Measurements from ENCODE around the gene ZBTB40. TPM values are rescaled to one million over a fixed set of nuclear protein-coding genes. Genes with fewer than 3 reads are reported as not detected.

Gene ZBTB40
- polyA plus RNA-seq, 2 donors = 3.7 to 5.3 TPM

GRCh38 chr1:22507587-22507986, 55.9 kb downstream of the ZBTB40 start:
- no peak overlapping the region for H3K27ac ChIP-seq (ENCODE audit: low read depth in 2 of 2, low read length in 1 of 2)
- 91 to 95% methylated on average over 10 of the region's 10 CpGs for WGBS, 2 donors
- H3K4me3 ChIP-seq (ENCODE audit: low read depth in 1 of 2, low read length in 2 of 2) = no peak overlapping the region
- H3K27me3 ChIP-seq (ENCODE audit: control insufficient read depth in 1 of 2, insufficient read depth in 2 of 2, low read length in 2 of 2) = no peaks in the 10 kb centered on the region
- H3K9me3 ChIP-seq (ENCODE audit: control insufficient read depth in 2 of 2, insufficient read depth in 1 of 2, low read depth in 1 of 2, low read length in 1 of 2) = no peaks in the 10 kb centered on the region
- peaks cover 18 to 24% of the 10 kb centered on the region in 2 donors for H3K36me3 ChIP-seq (ENCODE audit: control insufficient read depth in 2 of 2, insufficient read depth in 2 of 2, low read length in 1 of 2)
- H3K4me1 ChIP-seq (ENCODE audit: control insufficient read depth in 2 of 2, insufficient read depth in 2 of 2, low read length in 1 of 2) = no peaks in the 10 kb centered on the region

- H3K9me3 ChIP-seq (ENCODE audit: control insufficient read depth in 2 of 2, insufficient read depth in 1 of 2, low read depth in 1 of 2, low read length in 1 of 2) = no peaks in the 10 kb centered on the region
- no peak overlapping the region for H3K4me3 ChIP-seq (ENCODE audit: low read depth in 1 of 2, low read length in 2 of 2)
- no peak overlapping the region for H3K27ac ChIP-seq (ENCODE audit: low read depth in 2 of 2, low read length in 1 of 2)
- no peaks in the 10 kb centered on the region for H3K27me3 ChIP-seq (ENCODE audit: control insufficient read depth in 1 of 2, insufficient read depth in 2 of 2, low read length in 2 of 2)
- H3K4me1 ChIP-seq (ENCODE audit: control insufficient read depth in 2 of 2, insufficient read depth in 2 of 2, low read length in 1 of 2) = no peaks in the 10 kb centered on the region
- WGBS, 2 donors = 73 to 83% methylated on average over 5 of the region's 5 CpGs
- H3K36me3 ChIP-seq (ENCODE audit: control insufficient read depth in 2 of 2, insufficient read depth in 2 of 2, low read length in 1 of 2) = peaks cover 24 to 28% of the 10 kb centered on the region in 2 donors
Measured at GRCh38 chr1:22508329-22508728, 56.7 kb downstream of the ZBTB40 start.

GRCh38 chr1:22508991-22509390, 57.3 kb downstream of the ZBTB40 start:
- 65 to 68% methylated on average over 3 of the region's 3 CpGs for WGBS, 2 donors
- H3K4me1 ChIP-seq (ENCODE audit: control insufficient read depth in 2 of 2, insufficient read depth in 2 of 2, low read length in 1 of 2) = no peaks in the 10 kb centered on the region
- no peaks in the 10 kb centered on the region for H3K27me3 ChIP-seq (ENCODE audit: control insufficient read depth in 1 of 2, insufficient read depth in 2 of 2, low read length in 2 of 2)
- H3K27ac ChIP-seq (ENCODE audit: low read depth in 2 of 2, low read length in 1 of 2) = no peak overlapping the region
- no peaks in the 10 kb centered on the region for H3K9me3 ChIP-seq (ENCODE audit: control insufficient read depth in 2 of 2, insufficient read depth in 1 of 2, low read depth in 1 of 2, low read length in 1 of 2)
- H3K4me3 ChIP-seq (ENCODE audit: low read depth in 1 of 2, low read length in 2 of 2) = no peak overlapping the region
- peaks cover 24 to 31% of the 10 kb centered on the region in 2 donors for H3K36me3 ChIP-seq (ENCODE audit: control insufficient read depth in 2 of 2, insufficient read depth in 2 of 2, low read length in 1 of 2)

- Histone ChIP-seq H3K36me3 (ENCODE audit: control insufficient read depth in 2 of 2, insufficient read depth in 2 of 2, low read length in 1 of 2) (peaks cover 24 to 31% of the 10 kb centered on the region in 2 donors), H3K9me3 (ENCODE audit: control insufficient read depth in 2 of 2, insufficient read depth in 1 of 2, low read depth in 1 of 2, low read length in 1 of 2) (no peaks in the 10 kb centered on the region), H3K27ac (ENCODE audit: low read depth in 2 of 2, low read length in 1 of 2) (no peak overlapping the region), H3K27me3 (ENCODE audit: control insufficient read depth in 1 of 2, insufficient read depth in 2 of 2, low read length in 2 of 2) (no peaks in the 10 kb centered on the region), H3K4me1 (ENCODE audit: control insufficient read depth in 2 of 2, insufficient read depth in 2 of 2, low read length in 1 of 2) (no peaks in the 10 kb centered on the region), H3K4me3 (ENCODE audit: low read depth in 1 of 2, low read length in 2 of 2) (no peak overlapping the region)
Measured at GRCh38 chr1:22509815-22510214, 58.2 kb downstream of the ZBTB40 start.

- Histone ChIP-seq H3K4me1 (ENCODE audit: control insufficient read depth in 2 of 2, insufficient read depth in 2 of 2, low read length in 1 of 2) (no peaks in the 10 kb centered on the region), H3K4me3 (ENCODE audit: low read depth in 1 of 2, low read length in 2 of 2) (no peak overlapping the region), H3K27me3 (ENCODE audit: control insufficient read depth in 1 of 2, insufficient read depth in 2 of 2, low read length in 2 of 2) (no peaks in the 10 kb centered on the region), H3K9me3 (ENCODE audit: control insufficient read depth in 2 of 2, insufficient read depth in 1 of 2, low read depth in 1 of 2, low read length in 1 of 2) (no peaks in the 10 kb centered on the region), H3K27ac (ENCODE audit: low read depth in 2 of 2, low read length in 1 of 2) (no peak overlapping the region), H3K36me3 (ENCODE audit: control insufficient read depth in 2 of 2, insufficient read depth in 2 of 2, low read length in 1 of 2) (peaks cover 25 to 41% of the 10 kb centered on the region in 2 donors)
- 91 to 96% methylated on average over 9 of the region's 9 CpGs for WGBS, 2 donors
Measured at GRCh38 chr1:22512873-22513272, 61.2 kb downstream of the ZBTB40 start.

GRCh38 chr1:22516906-22517571, 65.4 kb downstream of the ZBTB40 start:
- no peaks in the 10 kb centered on the region for H3K9me3 ChIP-seq (ENCODE audit: control insufficient read depth in 2 of 2, insufficient read depth in 1 of 2, low read depth in 1 of 2, low read length in 1 of 2)
- 96% methylated on average over 16 of the region's 16 CpGs for WGBS, 2 donors
- no peaks in the 10 kb centered on the region for H3K4me1 ChIP-seq (ENCODE audit: control insufficient read depth in 2 of 2, insufficient read depth in 2 of 2, low read length in 1 of 2)
- H3K27ac ChIP-seq (ENCODE audit: low read depth in 2 of 2, low read length in 1 of 2) = no peak overlapping the region
- H3K4me3 ChIP-seq (ENCODE audit: low read depth in 1 of 2, low read length in 2 of 2) = no peak overlapping the region
- no peaks in the 10 kb centered on the region for H3K27me3 ChIP-seq (ENCODE audit: control insufficient read depth in 1 of 2, insufficient read depth in 2 of 2, low read length in 2 of 2)
- peaks cover 40 to 55% of the 10 kb centered on the region in 2 donors for H3K36me3 ChIP-seq (ENCODE audit: control insufficient read depth in 2 of 2, insufficient read depth in 2 of 2, low read length in 1 of 2)

- WGBS, 2 donors = 78 to 83% methylated on average over 7 of the region's 7 CpGs
Measured at GRCh38 chr1:22517956-22518355, 66.3 kb downstream of the ZBTB40 start.

GRCh38 chr1:22518379-22518778, 66.7 kb downstream of the ZBTB40 start:
- H3K4me3 ChIP-seq (ENCODE audit: low read depth in 1 of 2, low read length in 2 of 2) = no peak overlapping the region
- no peaks in the 10 kb centered on the region for H3K4me1 ChIP-seq (ENCODE audit: control insufficient read depth in 2 of 2, insufficient read depth in 2 of 2, low read length in 1 of 2)
- H3K27ac ChIP-seq (ENCODE audit: low read depth in 2 of 2, low read length in 1 of 2) = no peak overlapping the region
- peaks cover 35 to 52% of the 10 kb centered on the region in 2 donors for H3K36me3 ChIP-seq (ENCODE audit: control insufficient read depth in 2 of 2, insufficient read depth in 2 of 2, low read length in 1 of 2)
- H3K27me3 ChIP-seq (ENCODE audit: control insufficient read depth in 1 of 2, insufficient read depth in 2 of 2, low read length in 2 of 2) = no peaks in the 10 kb centered on the region
- no peaks in the 10 kb centered on the region for H3K9me3 ChIP-seq (ENCODE audit: control insufficient read depth in 2 of 2, insufficient read depth in 1 of 2, low read depth in 1 of 2, low read length in 1 of 2)
- WGBS, 2 donors = 77 to 78% methylated on average over 3 of the region's 3 CpGs

More at GRCh38 chr1:22517956-22518355, 66.3 kb downstream of the ZBTB40 start:
- Histone ChIP-seq H3K4me1 (ENCODE audit: control insufficient read depth in 2 of 2, insufficient read depth in 2 of 2, low read length in 1 of 2) (no peaks in the 10 kb centered on the region), H3K27me3 (ENCODE audit: control insufficient read depth in 1 of 2, insufficient read depth in 2 of 2, low read length in 2 of 2) (no peaks in the 10 kb centered on the region), H3K27ac (ENCODE audit: low read depth in 2 of 2, low read length in 1 of 2) (no peak overlapping the region), H3K4me3 (ENCODE audit: low read depth in 1 of 2, low read length in 2 of 2) (no peak overlapping the region), H3K9me3 (ENCODE audit: control insufficient read depth in 2 of 2, insufficient read depth in 1 of 2, low read depth in 1 of 2, low read length in 1 of 2) (no peaks in the 10 kb centered on the region), H3K36me3 (ENCODE audit: control insufficient read depth in 2 of 2, insufficient read depth in 2 of 2, low read length in 1 of 2) (peaks cover 37 to 52% of the 10 kb centered on the region in 2 donors)

- H3K4me1 ChIP-seq (ENCODE audit: control insufficient read depth in 2 of 2, insufficient read depth in 2 of 2, low read length in 1 of 2) = no peaks in the 10 kb centered on the region
- 83 to 96% methylated on average over 9 of the region's 9 CpGs for WGBS, 2 donors
- H3K36me3 ChIP-seq (ENCODE audit: control insufficient read depth in 2 of 2, insufficient read depth in 2 of 2, low read length in 1 of 2) = peaks cover 35 to 64% of the 10 kb centered on the region in 2 donors
- H3K4me3 ChIP-seq (ENCODE audit: low read depth in 1 of 2, low read length in 2 of 2) = no peak overlapping the region
- H3K27ac ChIP-seq (ENCODE audit: low read depth in 2 of 2, low read length in 1 of 2) = no peak overlapping the region
- no peaks in the 10 kb centered on the region for H3K27me3 ChIP-seq (ENCODE audit: control insufficient read depth in 1 of 2, insufficient read depth in 2 of 2, low read length in 2 of 2)
- no peaks in the 10 kb centered on the region for H3K9me3 ChIP-seq (ENCODE audit: control insufficient read depth in 2 of 2, insufficient read depth in 1 of 2, low read depth in 1 of 2, low read length in 1 of 2)
Measured at GRCh38 chr1:22520871-22521270, 69.2 kb downstream of the ZBTB40 start.

- Histone ChIP-seq H3K4me3 (ENCODE audit: low read depth in 1 of 2, low read length in 2 of 2) (no peak overlapping the region), H3K27me3 (ENCODE audit: control insufficient read depth in 1 of 2, insufficient read depth in 2 of 2, low read length in 2 of 2) (no peaks in the 10 kb centered on the region), H3K4me1 (ENCODE audit: control insufficient read depth in 2 of 2, insufficient read depth in 2 of 2, low read length in 1 of 2) (no peaks in the 10 kb centered on the region), H3K36me3 (ENCODE audit: control insufficient read depth in 2 of 2, insufficient read depth in 2 of 2, low read length in 1 of 2) (peaks cover 41 to 64% of the 10 kb centered on the region in 2 donors), H3K27ac (ENCODE audit: low read depth in 2 of 2, low read length in 1 of 2) (no peak overlapping the region), H3K9me3 (ENCODE audit: control insufficient read depth in 2 of 2, insufficient read depth in 1 of 2, low read depth in 1 of 2, low read length in 1 of 2) (no peaks in the 10 kb centered on the region)
- 86 to 96% methylated on average over 4 of the region's 4 CpGs for WGBS, 2 donors
Measured at GRCh38 chr1:22521692-22522091, 70.0 kb downstream of the ZBTB40 start.
